Naive thymus-derived CD4-positive, alpha-beta T cell (primary cell): ENCODE results near the gene SLC39A12. TPM values are rescaled to one million over a fixed set of nuclear protein-coding genes. Genes with fewer than 3 reads are reported as not detected.

Experiments used
- ATAC-seq: fragments of 150-1000 bp; cut with Tn5 transposase; 2 replicates; pipeline ENCODE4 v1.10.0; 2021; ENCODE audit warnings: mild to moderate bottlenecking, moderate library complexity
- CTCF ChIA-PET: fragments of 350-600 bp; sonication (Branson Sonifier 250); formaldehyde crosslinking; loops from one replicate; lab custom pipeline; 2021; ENCODE audit warnings: antibody characterized with exemption; lab: Charles Lee
- POLR2A ChIA-PET: fragments of 350-600 bp; sonication (Branson Sonifier 250); formaldehyde crosslinking; loops from one replicate; lab custom pipeline; 2021; ENCODE audit warnings: antibody characterized with exemption, inconsistent platforms; lab: Charles Lee
- DNase-seq, 9 donors: peaks; one replicate each; pipeline versions ENCODE4 v3.0.0 to v3.0.0-alpha.2; 2020 to 2022; ENCODE audit warnings: mixed read lengths in 1 of 9
- H3K27ac ChIP-seq: one replicate; pipeline ENCODE4 v1.7.0; 2013; ENCODE audit warnings: mild to moderate bottlenecking, low read depth, low read length, moderate library complexity
- H3K27me3 ChIP-seq, 2 donors: one replicate each; pipeline ENCODE4 v1.7.0; 2013; ENCODE audit warnings: low read length in 2 of 2, mild to moderate bottlenecking in 2 of 2, moderate library complexity in 2 of 2; ENCODE audit not compliant: control insufficient read depth in 2 of 2, insufficient read depth in 2 of 2
- H3K36me3 ChIP-seq, 3 experiments: 1 replicate in 2 of 3; 2 replicates in 1 of 3; pipeline ENCODE4 v1.7.0; 2013; ENCODE audit warnings: low read length in 3 of 3, mild to moderate bottlenecking in 3 of 3, moderate library complexity in 1 of 3; ENCODE audit not compliant: insufficient read depth in 3 of 3, control insufficient read depth in 2 of 3
- H3K4me1 ChIP-seq, 2 donors: one replicate each; pipeline ENCODE4 v1.7.0; 2013; ENCODE audit warnings: low read length in 2 of 2, mild to moderate bottlenecking in 2 of 2, moderate library complexity in 1 of 2; ENCODE audit not compliant: control insufficient read depth in 2 of 2, insufficient read depth in 2 of 2
- H3K4me3 ChIP-seq: 2 replicates; pipeline ENCODE4 v1.7.0; 2013; ENCODE audit warnings: mild to moderate bottlenecking, low read length
- H3K9me3 ChIP-seq, 3 experiments: 1 replicate in 2 of 3; 2 replicates in 1 of 3; pipeline ENCODE4 v1.7.0; 2013; ENCODE audit warnings: low read length in 3 of 3; ENCODE audit not compliant: control insufficient read depth in 2 of 3
- H3K27ac Mint-ChIP-seq, 9 donors: one replicate each; pipeline ENCODE4 v1.8.0; 2020 to 2022; ENCODE audit warnings: mixed read lengths in 9 of 9, mild to moderate bottlenecking in 8 of 9, moderate library complexity in 5 of 9, inconsistent platforms in 2 of 9
- H3K27me3 Mint-ChIP-seq, 5 donors: one replicate each; pipeline ENCODE4 v1.8.0; 2021 to 2022; ENCODE audit warnings: mixed read lengths in 5 of 5, mild to moderate bottlenecking in 1 of 5
- H3K36me3 Mint-ChIP-seq, 5 donors: one replicate each; pipeline ENCODE4 v1.8.0; 2020 to 2022; ENCODE audit warnings: mixed read lengths in 5 of 5, mild to moderate bottlenecking in 3 of 5, inconsistent platforms in 1 of 5
- H3K4me1 Mint-ChIP-seq, 7 donors: one replicate each; pipeline ENCODE4 v1.8.0; 2020 to 2022; ENCODE audit warnings: mixed read lengths in 7 of 7, mild to moderate bottlenecking in 3 of 7, inconsistent platforms in 1 of 7
- H3K4me3 Mint-ChIP-seq, 10 donors: one replicate each; pipeline ENCODE4 v1.8.0; 2020 to 2022; ENCODE audit warnings: mild to moderate bottlenecking in 10 of 10, mixed read lengths in 10 of 10, moderate library complexity in 6 of 10, inconsistent platforms in 2 of 10
- H3K9me3 Mint-ChIP-seq, 11 donors: one replicate each; pipeline ENCODE4 v1.8.0; 2020 to 2022; ENCODE audit warnings: mixed read lengths in 11 of 11, mild to moderate bottlenecking in 4 of 11, inconsistent platforms in 1 of 11, moderate library complexity in 1 of 11
- intact Hi-C, 2 donors: fragments of 100-400 bp; cut with micrococcal nuclease; formaldehyde crosslinking; loops; one replicate each; pipeline ENCODE4 v1.15.1; 2023
- polyA plus RNA-seq, 2 donors: library from polyadenylated mRNA; unstranded; fragments of 300-500 nt; fragmentation: Illumina TruSeq; gene quantifications; one replicate each; pipeline ENCODE4 v1.2.3, GENCODE V29; 2021
- total RNA-seq, 6 experiments: library from RNA in 5 of 6; stranded (reverse) in 5 of 6; gene quantifications; 1 replicate in 5 of 6; 2 replicates in 1 of 6; pipeline ENCODE4 v1.2.3 and lab custom pipeline; 2021 to 2026

SLC39A12 gene
- total and polyA plus RNA-seq, 7 experiments from 2014 or later = not detected

DNA sequence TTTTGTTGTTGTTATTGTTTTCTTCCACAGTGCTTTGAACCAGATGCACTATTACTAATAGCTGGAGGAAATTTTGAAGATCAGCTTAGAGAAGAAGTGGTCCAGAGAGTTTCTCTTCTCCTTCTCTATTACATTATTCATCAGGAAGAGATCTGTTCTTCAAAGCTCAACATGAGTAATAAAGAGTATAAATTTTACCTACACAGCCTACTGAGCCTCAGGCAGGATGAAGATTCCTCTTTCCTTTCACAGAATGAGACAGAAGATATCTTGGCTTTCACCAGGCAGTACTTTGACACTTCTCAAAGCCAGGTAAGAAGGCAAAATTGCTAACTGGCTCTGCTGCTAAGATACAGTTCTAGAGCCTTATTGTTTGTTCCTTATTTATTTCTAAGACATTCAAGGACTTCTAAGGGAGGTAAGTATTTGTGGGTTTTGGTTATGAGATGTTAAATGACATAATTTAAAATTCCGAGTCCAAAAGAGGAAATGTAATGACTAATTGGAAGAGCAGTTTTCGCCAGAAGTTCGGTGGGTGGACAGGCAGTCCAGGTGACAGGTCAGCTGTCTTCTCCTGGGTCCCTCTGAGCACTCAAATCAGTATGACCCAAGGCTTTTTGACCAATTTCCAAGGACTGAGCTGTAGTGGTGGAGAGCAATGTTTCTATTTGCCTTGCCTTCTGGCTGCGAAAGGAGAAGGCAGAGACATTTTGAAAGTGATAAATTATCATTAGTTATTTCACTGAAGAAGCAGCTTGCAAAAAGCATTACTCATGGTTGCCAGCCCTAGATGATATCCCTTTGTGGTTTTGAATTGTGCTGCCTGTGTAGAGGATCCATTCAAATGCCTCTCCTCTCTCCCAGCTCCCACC, 10.1 kb downstream of the SLC39A12 start:
- H3K4me1 Mint-ChIP-seq = no peaks in the 10 kb centered on the region
- Histone ChIP-seq H3K36me3 (no peaks in the 10 kb centered on the region), H3K27me3 (no peaks in the 10 kb centered on the region), H3K4me3 (no peak overlapping the region), H3K27ac (no peak overlapping the region), H3K9me3 (no peaks in the 10 kb centered on the region), H3K4me1 (no peaks in the 10 kb centered on the region)
- no peak for DNase-seq
- CTCF ChIA-PET = no interaction called here
- H3K4me3 Mint-ChIP-seq = no peak overlapping the region
- peaks cover 0 to 12% (median 0%) of the 10 kb centered on the region in 5 donors for H3K27me3 Mint-ChIP-seq
- POLR2A ChIA-PET = no interaction called here
- H3K27ac Mint-ChIP-seq = no peak overlapping the region
- no peaks in the 10 kb centered on the region for H3K36me3 Mint-ChIP-seq
- peaks cover 0 to 14% (median 6%) of the 10 kb centered on the region in 11 donors for H3K9me3 Mint-ChIP-seq
- intact Hi-C loops = no loop called here
- no peak for ATAC-seq

DNA sequence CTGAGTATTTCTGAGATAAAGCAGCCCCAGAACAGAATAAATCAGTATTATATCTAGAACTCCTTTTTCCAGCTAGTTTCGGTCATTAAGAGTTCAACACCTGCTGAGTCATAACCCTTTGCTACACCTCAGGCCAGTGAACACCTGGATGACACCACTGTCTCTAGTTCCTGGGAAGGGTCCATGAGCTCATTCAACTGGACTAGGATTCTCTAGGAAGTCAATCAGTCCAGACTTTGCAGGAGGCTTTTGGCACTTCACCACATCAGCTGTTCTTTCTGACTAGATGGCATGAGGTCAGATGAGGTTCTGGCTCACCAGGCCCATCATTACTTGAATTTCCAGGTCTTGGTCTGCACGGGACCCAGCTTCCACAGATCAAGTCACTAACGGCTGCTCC, 11.7 kb downstream of the SLC39A12 start:
- Histone ChIP-seq H3K27ac (no peak overlapping the region), H3K4me1 (no peaks in the 10 kb centered on the region), H3K4me3 (no peak overlapping the region), H3K36me3 (no peaks in the 10 kb centered on the region), H3K27me3 (no peaks in the 10 kb centered on the region), H3K9me3 (no peaks in the 10 kb centered on the region)
- DNase-seq (no peak), ATAC-seq (no peak)
- Mint-ChIP-seq H3K4me3 (no peak overlapping the region), H3K36me3 (peaks cover 0 to 4% (median 0%) of the 10 kb centered on the region in 5 donors), H3K27ac (no peak overlapping the region), H3K4me1 (no peaks in the 10 kb centered on the region), H3K9me3 (peaks cover 0 to 27% (median 7%) of the 10 kb centered on the region in 11 donors), H3K27me3 (peaks cover 0 to 10% (median 0%) of the 10 kb centered on the region in 5 donors)
- POLR2A ChIA-PET = no interaction called here
- intact Hi-C loops = no loop called here
- CTCF ChIA-PET = no interaction called here

DNA sequence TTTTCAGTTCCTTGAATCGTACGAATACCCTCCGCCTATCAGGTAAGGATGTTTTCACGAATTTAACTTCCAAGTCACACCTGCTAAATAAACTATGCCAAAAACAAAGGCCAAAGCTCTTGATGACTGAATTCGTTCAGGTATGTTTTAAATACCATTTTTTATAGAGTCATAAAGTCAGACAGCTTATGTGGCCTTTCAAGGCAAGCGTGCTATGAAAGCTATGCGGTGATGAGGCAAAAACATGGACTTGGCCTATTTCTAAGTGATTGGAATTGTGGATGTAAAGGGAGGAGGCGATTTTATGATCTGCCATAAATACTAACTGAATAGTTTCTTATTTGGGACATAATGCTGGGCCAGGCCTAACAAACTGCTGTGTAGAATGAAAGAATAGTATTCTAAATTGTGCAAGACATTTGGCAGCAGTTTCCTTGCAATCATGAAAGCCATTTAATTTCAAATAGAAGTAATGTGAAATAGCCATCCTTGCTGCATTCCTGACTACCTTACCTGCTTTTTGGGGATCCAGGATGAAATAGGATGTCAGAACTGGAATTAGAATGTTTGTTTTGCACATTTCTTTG, 14.0 kb downstream of the SLC39A12 start:
- H3K36me3 ChIP-seq = no peaks in the 10 kb centered on the region
- H3K4me3 ChIP-seq = no peak overlapping the region
- H3K4me1 ChIP-seq = no peaks in the 10 kb centered on the region
- intact Hi-C loops = no loop called here
- no peaks in the 10 kb centered on the region for H3K27me3 ChIP-seq
- Mint-ChIP-seq H3K27ac (no peak overlapping the region), H3K27me3 (peaks cover 0 to 5% (median 0%) of the 10 kb centered on the region in 5 donors), H3K36me3 (peaks cover 0 to 5% (median 0%) of the 10 kb centered on the region in 5 donors), H3K4me1 (no peaks in the 10 kb centered on the region), H3K9me3 (peaks cover 4 to 34% (median 15%) of the 10 kb centered on the region in 11 donors), H3K4me3 (no peak overlapping the region)
- ATAC-seq (no peak), DNase-seq (no peak)
- ChIA-PET CTCF (no interaction called here), POLR2A (no interaction called here)
- H3K9me3 ChIP-seq = no peaks in the 10 kb centered on the region
- H3K27ac ChIP-seq = no peak overlapping the region

DNA sequence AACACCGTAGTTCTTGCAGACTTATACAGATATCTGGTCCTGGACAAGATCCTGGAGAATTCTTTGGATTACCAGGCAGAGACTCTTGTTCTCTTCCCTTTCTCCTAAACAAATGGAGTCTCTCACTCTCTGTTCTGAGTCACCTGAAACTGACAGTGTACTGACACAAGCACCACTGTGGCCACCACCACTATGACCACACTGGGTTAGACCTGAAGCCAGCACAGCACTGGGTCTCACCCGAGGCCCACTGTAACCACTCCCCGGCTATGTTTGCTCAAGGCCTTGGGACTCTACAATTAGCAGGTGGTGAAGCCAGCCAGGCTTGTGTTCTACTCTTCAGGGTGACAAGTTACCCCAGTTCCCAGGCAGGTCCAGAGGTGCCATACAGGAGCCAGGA, 22.8 kb downstream of the SLC39A12 start:
- POLR2A ChIA-PET = no interaction called here

DNA sequence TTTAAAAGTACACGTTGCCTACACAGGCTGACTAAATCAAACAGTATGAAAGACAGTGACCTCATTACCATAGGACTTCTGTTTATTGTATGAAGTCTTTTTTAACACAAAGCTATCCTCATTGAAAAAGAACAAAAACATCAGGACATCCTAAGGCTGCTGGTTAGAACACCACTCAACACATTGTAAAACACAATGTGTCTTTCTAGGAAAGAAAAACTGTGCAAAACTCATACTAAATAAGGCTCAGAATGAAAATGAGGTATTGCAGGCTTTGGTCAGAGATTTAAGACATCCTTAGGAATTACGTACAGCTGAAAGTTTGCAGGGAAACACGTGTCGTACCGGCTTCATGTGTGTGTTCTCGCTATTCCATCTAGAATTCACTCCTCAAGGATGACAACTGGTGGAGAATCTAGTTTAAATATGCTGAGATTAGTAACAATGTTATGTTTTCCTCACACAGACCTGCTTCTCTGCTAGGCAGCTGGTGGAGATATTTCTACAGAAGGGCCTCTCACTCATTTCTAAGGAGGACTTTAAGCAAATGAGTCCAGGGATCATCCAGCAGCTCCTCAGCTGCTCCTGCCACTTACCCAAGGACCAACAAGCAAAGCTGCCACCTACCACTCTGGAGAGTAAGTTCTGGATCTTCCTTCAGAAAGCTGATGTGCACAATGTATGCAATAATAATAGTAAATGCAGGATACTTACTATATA, 29.3 kb downstream of the SLC39A12 start:
- Mint-ChIP-seq H3K36me3 (no peaks in the 10 kb centered on the region), H3K27ac (no peak overlapping the region), H3K4me1 (no peaks in the 10 kb centered on the region), H3K9me3 (peaks cover 0 to 5% (median 0%) of the 10 kb centered on the region in 11 donors), H3K27me3 (peaks cover 0 to 13% (median 0%) of the 10 kb centered on the region in 5 donors), H3K4me3 (no peak overlapping the region)
- Histone ChIP-seq H3K27ac (no peak overlapping the region), H3K27me3 (no peaks in the 10 kb centered on the region), H3K9me3 (no peaks in the 10 kb centered on the region), H3K36me3 (no peaks in the 10 kb centered on the region), H3K4me3 (no peak overlapping the region), H3K4me1 (no peaks in the 10 kb centered on the region)
- intact Hi-C loops = no loop called here
- no peak for DNase-seq
- ChIA-PET POLR2A (no interaction called here), CTCF (no interaction called here)
- ATAC-seq = no peak

More for the DNA sequence above, 22.8 kb downstream of the SLC39A12 start:
- H3K4me1 ChIP-seq = no peaks in the 10 kb centered on the region
- H3K36me3 ChIP-seq = no peaks in the 10 kb centered on the region
- DNase-seq = no peak
- peaks cover 2 to 38% (median 17%) of the 10 kb centered on the region in 11 donors for H3K9me3 Mint-ChIP-seq
- no peak overlapping the region for H3K4me3 ChIP-seq
- H3K27me3 Mint-ChIP-seq = peaks cover 0 to 16% (median 0%) of the 10 kb centered on the region in 5 donors
- H3K27me3 ChIP-seq = no peaks in the 10 kb centered on the region
- H3K36me3 Mint-ChIP-seq = peaks cover 0 to under 1% (median 0%) of the 10 kb centered on the region in 5 donors
- no peak overlapping the region for H3K27ac ChIP-seq
- no peak overlapping the region for H3K4me3 Mint-ChIP-seq
- CTCF ChIA-PET = no interaction called here
- peaks cover 0 to 5% (median 0%) of the 10 kb centered on the region in 3 experiments for H3K9me3 ChIP-seq
- H3K27ac Mint-ChIP-seq = no peak overlapping the region
- intact Hi-C loops = no loop called here
- no peak for ATAC-seq
- H3K4me1 Mint-ChIP-seq = no peaks in the 10 kb centered on the region

DNA sequence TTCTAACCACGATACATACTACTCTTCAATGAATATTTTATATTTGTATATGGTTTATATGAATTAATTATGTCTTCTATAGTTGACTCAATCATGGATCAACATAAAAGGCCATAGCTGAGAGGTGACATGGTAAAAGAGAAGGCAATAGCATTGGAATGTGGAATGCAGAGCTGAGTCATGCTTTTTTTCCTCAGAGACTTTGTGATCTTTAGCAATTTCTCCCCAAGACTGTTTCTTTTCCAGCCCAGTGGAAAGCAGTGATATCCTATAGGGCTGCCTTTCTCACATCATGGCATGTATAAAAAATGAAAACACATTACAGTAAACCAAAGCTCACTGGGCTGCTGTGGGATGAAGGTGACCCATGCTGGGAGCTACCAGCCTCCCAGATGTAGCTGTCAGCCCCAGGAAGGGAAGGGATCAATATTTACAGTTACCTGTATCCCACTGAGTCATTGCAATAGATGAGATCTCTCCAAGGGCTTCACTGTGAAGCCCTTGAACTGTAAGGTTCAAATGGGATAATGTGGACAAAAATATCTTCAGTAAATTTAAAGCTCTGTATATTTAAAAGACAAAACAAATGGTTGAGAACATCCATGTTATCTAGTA, 30.2 kb downstream of the SLC39A12 start:
- no peak for ATAC-seq
- Mint-ChIP-seq H3K4me1 (no peaks in the 10 kb centered on the region), H3K4me3 (no peak overlapping the region), H3K27ac (no peak overlapping the region), H3K36me3 (no peaks in the 10 kb centered on the region), H3K27me3 (peaks cover 0 to 11% (median 0%) of the 10 kb centered on the region in 5 donors), H3K9me3 (peaks cover 0 to 3% (median 0%) of the 10 kb centered on the region in 11 donors)
- no peaks in the 10 kb centered on the region for H3K4me1 ChIP-seq
- H3K36me3 ChIP-seq = no peaks in the 10 kb centered on the region
- no peaks in the 10 kb centered on the region for H3K27me3 ChIP-seq
- intact Hi-C loops = no loop called here
- H3K27ac ChIP-seq = no peak overlapping the region
- ChIA-PET CTCF (no interaction called here), POLR2A (no interaction called here)
- no peak for DNase-seq
- H3K4me3 ChIP-seq = no peak overlapping the region
- no peaks in the 10 kb centered on the region for H3K9me3 ChIP-seq
